ENCODE measurements around the gene MGAT5B. TPM values are rescaled to one million over a fixed set of nuclear protein-coding genes. Genes with fewer than 3 reads are reported as not detected.

Gene MGAT5B
- total and polyA plus RNA-seq, 4 donors = 0.02 to 0.25 TPM; not detected in 2

DNA sequence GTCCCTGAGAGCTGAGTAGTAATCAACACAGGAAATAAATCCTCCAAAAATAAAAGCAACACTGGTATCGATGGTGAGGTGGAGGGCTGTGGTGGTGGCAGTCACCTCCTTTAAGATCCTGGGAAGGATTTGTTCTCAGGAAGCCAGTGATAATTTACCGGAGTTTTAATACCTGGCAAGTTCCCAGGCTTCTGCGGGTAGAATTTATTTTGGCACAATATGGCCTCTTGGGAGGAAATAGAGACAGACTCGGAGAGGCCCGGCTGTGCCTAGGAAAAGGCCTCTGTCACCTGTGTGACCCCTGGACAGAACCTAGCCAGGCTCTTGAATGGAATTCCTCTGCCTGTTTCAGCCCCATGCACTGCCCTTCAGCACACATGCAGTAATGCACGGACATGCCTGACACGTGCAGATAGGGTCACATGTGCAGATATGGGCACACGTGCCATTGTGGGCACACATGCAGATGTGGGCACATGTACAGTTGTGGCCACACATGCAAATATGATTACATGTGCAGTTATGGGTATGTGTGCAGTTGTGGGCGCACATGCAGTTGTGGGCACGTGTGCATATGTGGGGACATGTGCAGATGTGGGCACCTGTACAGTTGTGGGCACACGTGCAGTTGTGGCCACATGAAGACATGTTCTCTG, 33.5 kb downstream of the MGAT5B start:
- H3K36me3 ChIP-seq (ENCODE audit: control insufficient read depth in 4 of 4, insufficient read depth in 3 of 4, low read depth in 1 of 4, low read length in 3 of 4) = no peaks in the 10 kb centered on the region
- no peak overlapping the region for H3K4me3 ChIP-seq (ENCODE audit: low read depth in 1 of 3, low read length in 3 of 3)
- peak; percentile 25 for TF ChIP-seq NR2F2 (IDR thresholded peaks at IDR 0.05)
- TF ChIP-seq, protein P1, sequence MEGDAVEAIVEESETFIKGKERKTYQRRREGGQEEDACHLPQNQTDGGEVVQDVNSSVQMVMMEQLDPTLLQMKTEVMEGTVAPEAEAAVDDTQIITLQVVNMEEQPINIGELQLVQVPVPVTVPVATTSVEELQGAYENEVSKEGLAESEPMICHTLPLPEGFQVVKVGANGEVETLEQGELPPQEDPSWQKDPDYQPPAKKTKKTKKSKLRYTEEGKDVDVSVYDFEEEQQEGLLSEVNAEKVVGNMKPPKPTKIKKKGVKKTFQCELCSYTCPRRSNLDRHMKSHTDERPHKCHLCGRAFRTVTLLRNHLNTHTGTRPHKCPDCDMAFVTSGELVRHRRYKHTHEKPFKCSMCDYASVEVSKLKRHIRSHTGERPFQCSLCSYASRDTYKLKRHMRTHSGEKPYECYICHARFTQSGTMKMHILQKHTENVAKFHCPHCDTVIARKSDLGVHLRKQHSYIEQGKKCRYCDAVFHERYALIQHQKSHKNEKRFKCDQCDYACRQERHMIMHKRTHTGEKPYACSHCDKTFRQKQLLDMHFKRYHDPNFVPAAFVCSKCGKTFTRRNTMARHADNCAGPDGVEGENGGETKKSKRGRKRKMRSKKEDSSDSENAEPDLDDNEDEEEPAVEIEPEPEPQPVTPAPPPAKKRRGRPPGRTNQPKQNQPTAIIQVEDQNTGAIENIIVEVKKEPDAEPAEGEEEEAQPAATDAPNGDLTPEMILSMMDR (IDR thresholded peaks at IDR 0.05; ENCODE audit: low read depth, low read length, missing input control) = no peak
- TF ChIP-seq SP1 (IDR thresholded peaks at IDR 0.05) = no peak
- TF ChIP-seq REST (IDR thresholded peaks at IDR 0.05) = no peak
- DNase-seq (ENCODE audit: low spot score) = no peak
- 76% methylated on average over 11 of the region's 11 CpGs for WGBS
- H3K27ac ChIP-seq (ENCODE audit: low read depth in 1 of 2, low read length in 2 of 2) = no peak overlapping the region
- H3K27me3 ChIP-seq (ENCODE audit: control insufficient read depth in 4 of 4, insufficient read depth in 4 of 4, low read length in 3 of 4) = no peaks in the 10 kb centered on the region
- H3K9ac ChIP-seq (ENCODE audit: low read depth in 1 of 2, low read length in 2 of 2) = no peak overlapping the region
- H3K4me1 ChIP-seq (ENCODE audit: control insufficient read depth in 4 of 4, insufficient read depth in 4 of 4, low read length in 3 of 4) = no peaks in the 10 kb centered on the region
- no peaks in the 10 kb centered on the region for H3K9me3 ChIP-seq (ENCODE audit: control insufficient read depth in 4 of 4, low read length in 3 of 4)

- no peaks in the 10 kb centered on the region for H3K27me3 ChIP-seq (ENCODE audit: control insufficient read depth in 4 of 4, insufficient read depth in 4 of 4, low read length in 3 of 4)
- H3K4me1 ChIP-seq (ENCODE audit: control insufficient read depth in 4 of 4, insufficient read depth in 4 of 4, low read length in 3 of 4) = no peaks in the 10 kb centered on the region
- WGBS = 88% methylated on average over 14 of the region's 14 CpGs
- TF ChIP-seq TAF1 (conservative IDR thresholded peaks at IDR 0.05) (no peak), MAX (IDR thresholded peaks at IDR 0.05) (no peak), HNF4A (conservative IDR thresholded peaks at IDR 0.05) (no peak), HNF4G (IDR thresholded peaks at IDR 0.05) (no peak), SP1 (IDR thresholded peaks at IDR 0.05) (no peak), NR2F2 (IDR thresholded peaks at IDR 0.05) (no peak), YY1 (IDR thresholded peaks at IDR 0.05) (no peak), RAD21 (IDR thresholded peaks at IDR 0.05) (no peak), REST (IDR thresholded peaks at IDR 0.05) (no peak), ATF3 (IDR thresholded peaks at IDR 0.05) (no peak), FOXA2 (IDR thresholded peaks at IDR 0.05) (no peak)
- TF ChIP-seq, protein P2, sequence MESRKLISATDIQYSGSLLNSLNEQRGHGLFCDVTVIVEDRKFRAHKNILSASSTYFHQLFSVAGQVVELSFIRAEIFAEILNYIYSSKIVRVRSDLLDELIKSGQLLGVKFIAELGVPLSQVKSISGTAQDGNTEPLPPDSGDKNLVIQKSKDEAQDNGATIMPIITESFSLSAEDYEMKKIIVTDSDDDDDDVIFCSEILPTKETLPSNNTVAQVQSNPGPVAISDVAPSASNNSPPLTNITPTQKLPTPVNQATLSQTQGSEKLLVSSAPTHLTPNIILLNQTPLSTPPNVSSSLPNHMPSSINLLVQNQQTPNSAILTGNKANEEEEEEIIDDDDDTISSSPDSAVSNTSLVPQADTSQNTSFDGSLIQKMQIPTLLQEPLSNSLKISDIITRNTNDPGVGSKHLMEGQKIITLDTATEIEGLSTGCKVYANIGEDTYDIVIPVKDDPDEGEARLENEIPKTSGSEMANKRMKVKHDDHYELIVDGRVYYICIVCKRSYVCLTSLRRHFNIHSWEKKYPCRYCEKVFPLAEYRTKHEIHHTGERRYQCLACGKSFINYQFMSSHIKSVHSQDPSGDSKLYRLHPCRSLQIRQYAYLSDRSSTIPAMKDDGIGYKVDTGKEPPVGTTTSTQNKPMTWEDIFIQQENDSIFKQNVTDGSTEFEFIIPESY (IDR thresholded peaks at IDR 0.05) = no peak
- H3K9ac ChIP-seq (ENCODE audit: low read depth in 1 of 2, low read length in 2 of 2) = no peak overlapping the region
- no peak for DNase-seq (ENCODE audit: low spot score)
- no peaks in the 10 kb centered on the region for H3K36me3 ChIP-seq (ENCODE audit: control insufficient read depth in 4 of 4, insufficient read depth in 3 of 4, low read depth in 1 of 4, low read length in 3 of 4)
- no peak overlapping the region for H3K4me3 ChIP-seq (ENCODE audit: low read depth in 1 of 3, low read length in 3 of 3)
- H3K27ac ChIP-seq (ENCODE audit: low read depth in 1 of 2, low read length in 2 of 2) = no peak overlapping the region
- H3K9me3 ChIP-seq (ENCODE audit: control insufficient read depth in 4 of 4, low read length in 3 of 4) = no peaks in the 10 kb centered on the region
These were observed 34.3 kb downstream of the MGAT5B start for GRCh38 chr17:76902476-76902875.
